Vagina (tissue), 2 donors: ENCODE measurements around the gene FAM111A.

Experiments used
- POLR2A ChIP-seq, 2 donors: fragments of 450-650 bp; IDR thresholded peaks; one replicate each; pipeline ENCODE4 v1.6.1; 2017; ENCODE audit warnings: antibody characterized with exemption in 2 of 2, mild to moderate bottlenecking in 2 of 2, moderate library complexity in 2 of 2
- POLR2AphosphoS5 ChIP-seq, 2 donors: sonication (generic); formaldehyde crosslinking; IDR thresholded peaks; one replicate each; pipeline ENCODE4 v1.9.0; 2017; ENCODE audit warnings: antibody characterized with exemption in 2 of 2, mild to moderate bottlenecking in 2 of 2, low read depth in 1 of 2; ENCODE audit not compliant: insufficient read depth in 1 of 2
- TF ChIP-seq, protein P1 (sequence below), 3 experiments: fragments of 450-650 bp in 2 of 3; fragments of 200-600 bp in 1 of 3; sonication (generic) in 1 of 3; IDR thresholded peaks; one replicate each; pipeline ENCODE4 v1.5.1; 2017 to 2019; ENCODE audit warnings: antibody characterized with exemption in 3 of 3, mild to moderate bottlenecking in 2 of 3, moderate library complexity in 2 of 3

DNA sequence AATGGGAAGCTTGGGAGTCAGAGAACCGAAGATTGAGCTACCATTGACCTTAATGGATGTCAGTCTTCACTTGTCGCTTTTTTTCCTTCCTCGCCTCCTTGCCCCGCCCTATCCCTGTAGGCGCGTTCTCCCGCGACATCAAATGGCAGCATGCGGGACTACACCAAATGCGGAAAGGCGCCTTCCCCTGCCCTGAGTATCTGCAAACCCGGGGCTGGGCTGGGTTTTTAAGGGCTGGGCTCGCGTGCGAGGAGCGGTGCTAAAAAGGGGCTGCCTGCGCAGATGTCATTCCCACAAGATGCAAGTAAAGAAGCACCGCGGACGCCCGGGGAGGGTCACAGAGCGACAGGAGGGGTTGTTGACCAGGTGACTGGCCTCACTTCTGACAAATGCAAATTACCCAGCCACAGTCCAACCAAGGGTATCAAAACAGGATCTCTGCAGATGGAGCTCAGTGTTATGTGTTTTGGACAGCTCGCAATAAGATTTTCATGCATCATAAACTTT, 40.3 kb upstream of the FAM111A start:
- TF ChIP-seq, protein P1, sequence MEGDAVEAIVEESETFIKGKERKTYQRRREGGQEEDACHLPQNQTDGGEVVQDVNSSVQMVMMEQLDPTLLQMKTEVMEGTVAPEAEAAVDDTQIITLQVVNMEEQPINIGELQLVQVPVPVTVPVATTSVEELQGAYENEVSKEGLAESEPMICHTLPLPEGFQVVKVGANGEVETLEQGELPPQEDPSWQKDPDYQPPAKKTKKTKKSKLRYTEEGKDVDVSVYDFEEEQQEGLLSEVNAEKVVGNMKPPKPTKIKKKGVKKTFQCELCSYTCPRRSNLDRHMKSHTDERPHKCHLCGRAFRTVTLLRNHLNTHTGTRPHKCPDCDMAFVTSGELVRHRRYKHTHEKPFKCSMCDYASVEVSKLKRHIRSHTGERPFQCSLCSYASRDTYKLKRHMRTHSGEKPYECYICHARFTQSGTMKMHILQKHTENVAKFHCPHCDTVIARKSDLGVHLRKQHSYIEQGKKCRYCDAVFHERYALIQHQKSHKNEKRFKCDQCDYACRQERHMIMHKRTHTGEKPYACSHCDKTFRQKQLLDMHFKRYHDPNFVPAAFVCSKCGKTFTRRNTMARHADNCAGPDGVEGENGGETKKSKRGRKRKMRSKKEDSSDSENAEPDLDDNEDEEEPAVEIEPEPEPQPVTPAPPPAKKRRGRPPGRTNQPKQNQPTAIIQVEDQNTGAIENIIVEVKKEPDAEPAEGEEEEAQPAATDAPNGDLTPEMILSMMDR (IDR thresholded peaks at IDR 0.05), result no peak
- TF ChIP-seq POLR2A (IDR thresholded peaks at IDR 0.05) (no peak), POLR2AphosphoS5 (IDR thresholded peaks at IDR 0.05; ENCODE audit: insufficient read depth in 1 of 2, low read depth in 1 of 2) (no peak)
